ENCODE measurements around the gene CFAP54. TPM values are rescaled to one million over a fixed set of nuclear protein-coding genes. Genes with fewer than 3 reads are reported as not detected.

CFAP54 gene
- total RNA-seq, 2 experiments from 2014 or later, result 0.37 to 0.44 TPM

DNA sequence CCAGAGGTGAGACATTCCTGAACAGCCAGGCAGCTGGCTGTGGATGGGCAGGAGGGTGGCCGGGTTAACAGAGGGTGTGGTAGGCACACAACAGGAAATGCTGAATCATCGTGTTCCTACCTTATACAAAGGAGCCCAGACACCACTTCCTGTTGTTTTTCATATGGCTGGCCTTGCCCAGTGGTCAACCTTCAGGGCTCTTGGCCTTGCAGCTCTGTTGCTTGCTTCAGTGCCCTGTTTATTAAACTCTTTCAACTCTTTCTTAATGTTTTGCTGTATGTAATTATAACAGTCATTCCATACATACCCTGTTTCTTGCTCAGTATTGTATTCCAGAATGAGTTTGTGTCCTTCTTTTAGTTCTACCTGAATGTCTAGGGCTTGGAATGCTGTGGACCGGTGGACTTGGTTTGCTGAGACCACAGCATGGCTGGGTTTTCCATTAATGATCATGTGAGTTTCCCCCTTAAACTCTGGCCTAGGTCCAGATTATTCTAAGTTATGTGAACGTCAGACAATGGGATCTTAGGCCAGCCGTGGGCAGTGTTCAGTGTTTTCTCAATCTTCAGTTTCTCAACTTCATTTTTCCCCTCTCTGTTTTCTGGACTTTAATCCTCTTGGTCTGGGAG lies 11.9 kb downstream of the CFAP54 start:
- ATAC-seq, result peak; percentile 76
- Mint-ChIP-seq H3K36me3 (ENCODE audit: low read depth) (no peaks in the 10 kb centered on the region), H3K4me1 (peaks cover 32% of the 10 kb centered on the region), H3K4me3 (no peak overlapping the region), H3K27ac (peak overlapping the region; percentile 79), H3K9me3 (ENCODE audit: low read depth) (no peaks in the 10 kb centered on the region), H3K27me3 (no peaks in the 10 kb centered on the region)
- DNase-seq, result peak; percentile 47
- intact Hi-C loops (cut with DNase I, micrococcal nuclease), result loop anchor here (1.0 to 5.0 kb wide), 3 partner anchors 11 to 99 kb away; partner anchors contain the start of genes CDK17 (in 1 of the 2) and CFAP54 (in 1 of the 2)
- ChIA-PET CTCF (interaction anchor here (1.3 to 3.6 kb wide), 3 partner anchors 10 to 16 kb away, joined by 3 to 21 read pairs (median 10); partner anchors contain the start of gene CFAP54), POLR2A (interaction anchor here (0.5 kb wide), 1 partner anchor 94 kb away, joined by 10 read pairs; no protein-coding TSS in a partner anchor)

DNA sequence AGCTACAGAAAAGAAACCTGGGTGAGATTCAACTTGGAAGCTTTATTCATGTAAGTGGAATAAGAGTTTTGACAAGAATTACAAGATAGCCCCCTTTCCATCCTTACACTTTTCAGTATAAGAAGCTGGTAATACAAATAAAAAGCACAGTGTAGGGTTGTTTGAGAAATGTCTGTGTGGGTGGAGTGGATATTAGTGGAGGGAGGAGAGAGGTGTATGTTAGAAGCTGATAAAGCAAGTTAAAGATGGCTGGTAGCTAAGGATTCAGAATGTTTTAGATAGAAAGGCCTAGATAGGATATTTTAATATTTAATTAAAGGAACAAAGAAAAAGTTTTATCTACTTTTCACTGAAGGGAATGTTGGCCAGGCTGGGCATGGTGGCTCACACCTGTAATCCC lies 12.5 kb downstream of the CFAP54 start:
- H3K27me3 Mint-ChIP-seq, result no peaks in the 10 kb centered on the region
- intact Hi-C loops (cut with DNase I, micrococcal nuclease), result loop anchor here (1.0 to 5.0 kb wide), 3 partner anchors 12 to 100 kb away; partner anchors contain the start of genes CDK17 (in 1 of the 2) and CFAP54 (in 1 of the 2)
- no peak for DNase-seq
- no peak for ATAC-seq
- no peaks in the 10 kb centered on the region for H3K9me3 Mint-ChIP-seq (ENCODE audit: low read depth)
- H3K4me3 Mint-ChIP-seq, result no peak overlapping the region
- no peaks in the 10 kb centered on the region for H3K36me3 Mint-ChIP-seq (ENCODE audit: low read depth)
- ChIA-PET CTCF (interaction anchor here (1.3 to 3.6 kb wide), 3 partner anchors 11 to 15 kb away, joined by 3 to 21 read pairs (median 10); partner anchors contain the start of gene CFAP54), POLR2A (interaction anchor here (0.5 kb wide), 1 partner anchor 94 kb away, joined by 10 read pairs; no protein-coding TSS in a partner anchor)
- H3K4me1 Mint-ChIP-seq, result peaks cover 32% of the 10 kb centered on the region
- peak overlapping the region; percentile 79 for H3K27ac Mint-ChIP-seq

DNA sequence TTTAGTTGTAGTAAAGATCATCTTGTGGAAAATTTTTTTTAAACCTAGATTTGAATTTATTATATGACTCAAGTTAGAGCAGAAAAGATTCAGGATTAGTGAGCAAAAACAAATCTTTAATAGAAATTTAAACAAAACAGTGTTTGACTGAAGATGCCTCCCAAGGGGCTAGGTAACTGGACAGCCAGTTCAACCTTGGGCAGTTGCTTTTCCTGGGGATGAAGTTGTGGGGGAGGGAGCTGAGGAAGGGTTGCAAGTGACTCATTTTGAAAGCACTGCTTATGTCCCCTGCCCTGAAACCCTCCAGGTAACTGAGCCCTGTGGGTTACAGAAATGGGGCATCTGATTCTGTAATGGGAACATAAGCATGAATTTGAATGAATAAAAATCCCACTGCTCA lies 13.1 kb downstream of the CFAP54 start:
- CTCF ChIA-PET, result interaction anchor here (0.7 to 3.6 kb wide), 4 partner anchors 11 to 14 kb away, joined by 3 to 21 read pairs (median 7); partner anchors contain the start of gene CFAP54
- POLR2A ChIA-PET, result no interaction called here
- ATAC-seq (peak; percentile 51), DNase-seq (peak; percentile 24)
- no peaks in the 10 kb centered on the region for H3K27me3 Mint-ChIP-seq
- no peaks in the 10 kb centered on the region for H3K36me3 Mint-ChIP-seq (ENCODE audit: low read depth)
- H3K4me3 Mint-ChIP-seq, result no peak overlapping the region
- H3K27ac Mint-ChIP-seq, result no peak overlapping the region
- H3K4me1 Mint-ChIP-seq, result peaks cover 32% of the 10 kb centered on the region
- H3K9me3 Mint-ChIP-seq (ENCODE audit: low read depth), result no peaks in the 10 kb centered on the region
- intact Hi-C loops (cut with DNase I, micrococcal nuclease), result loop anchor here in 1 of 2 experiments (5.0 kb wide), 1 partner anchor 100 kb away; the partner anchor contains the start of gene CDK17

DNA sequence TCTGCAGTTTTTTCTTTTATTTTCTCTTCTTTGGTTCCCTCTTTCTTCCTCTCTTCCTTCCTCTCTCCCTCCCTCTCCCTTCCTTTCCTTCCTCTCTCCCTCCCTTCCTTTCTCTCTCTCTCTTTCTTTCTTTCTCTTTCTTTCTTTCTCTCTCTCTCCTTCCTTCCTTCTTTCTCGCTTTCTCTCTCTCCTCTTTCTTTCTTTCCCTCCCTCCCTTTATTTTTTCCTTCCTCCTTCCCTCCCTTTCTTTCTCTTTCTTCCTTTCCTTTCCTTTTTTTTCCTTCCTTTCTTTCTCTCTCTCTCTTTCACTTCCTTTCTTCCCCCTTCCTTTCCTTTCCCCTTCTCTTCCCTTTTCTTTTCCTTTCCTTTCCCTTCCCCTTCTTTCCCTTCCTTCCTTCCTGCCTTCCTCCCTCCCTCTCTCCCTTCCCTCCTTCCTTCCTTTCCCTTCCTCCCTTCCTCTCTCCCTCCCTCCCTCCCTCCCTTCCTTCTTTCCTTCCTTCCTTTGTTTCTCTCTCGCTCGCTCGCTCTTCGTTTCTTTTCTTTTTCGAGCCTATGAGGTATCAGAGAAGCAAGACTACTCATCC lies 13.7 kb downstream of the CFAP54 start:
- intact Hi-C loops (cut with DNase I, micrococcal nuclease), result loop anchor here in 1 of 2 experiments (5.0 kb wide), 1 partner anchor 101 kb away; the partner anchor contains the start of gene CDK17
- ChIA-PET CTCF (interaction anchor here (0.7 to 3.6 kb wide), 5 partner anchors 11 to 14 kb away, joined by 3 to 21 read pairs (median 8); partner anchors contain the start of gene CFAP54), POLR2A (no interaction called here)
- no peak overlapping the region for H3K27ac Mint-ChIP-seq
- no peak for DNase-seq
- peaks cover 32% of the 10 kb centered on the region for H3K4me1 Mint-ChIP-seq
- no peak overlapping the region for H3K4me3 Mint-ChIP-seq
- no peaks in the 10 kb centered on the region for H3K27me3 Mint-ChIP-seq
- H3K9me3 Mint-ChIP-seq (ENCODE audit: low read depth), result no peaks in the 10 kb centered on the region
- no peak for ATAC-seq
- H3K36me3 Mint-ChIP-seq (ENCODE audit: low read depth), result no peaks in the 10 kb centered on the region

- no peak for DNase-seq
- CTCF ChIA-PET, result interaction anchor here (1.2 to 1.5 kb wide), 3 partner anchors 12 to 14 kb away, joined by 3 to 13 read pairs (median 8); partner anchors contain the start of gene CFAP54
- peaks cover 32% of the 10 kb centered on the region for H3K4me1 Mint-ChIP-seq
- POLR2A ChIA-PET, result no interaction called here
- H3K36me3 Mint-ChIP-seq (ENCODE audit: low read depth), result no peaks in the 10 kb centered on the region
- H3K27me3 Mint-ChIP-seq, result no peaks in the 10 kb centered on the region
- intact Hi-C loops (cut with DNase I, micrococcal nuclease), result loop anchor here in 1 of 2 experiments (5.0 kb wide), 1 partner anchor 102 kb away; the partner anchor contains the start of gene CDK17
- H3K27ac Mint-ChIP-seq, result no peak overlapping the region
- H3K9me3 Mint-ChIP-seq (ENCODE audit: low read depth), result no peaks in the 10 kb centered on the region
- no peak overlapping the region for H3K4me3 Mint-ChIP-seq
- no peak for ATAC-seq
Observed at GRCh38 chr12:96503976-96504375, 14.6 kb downstream of the CFAP54 start.

DNA sequence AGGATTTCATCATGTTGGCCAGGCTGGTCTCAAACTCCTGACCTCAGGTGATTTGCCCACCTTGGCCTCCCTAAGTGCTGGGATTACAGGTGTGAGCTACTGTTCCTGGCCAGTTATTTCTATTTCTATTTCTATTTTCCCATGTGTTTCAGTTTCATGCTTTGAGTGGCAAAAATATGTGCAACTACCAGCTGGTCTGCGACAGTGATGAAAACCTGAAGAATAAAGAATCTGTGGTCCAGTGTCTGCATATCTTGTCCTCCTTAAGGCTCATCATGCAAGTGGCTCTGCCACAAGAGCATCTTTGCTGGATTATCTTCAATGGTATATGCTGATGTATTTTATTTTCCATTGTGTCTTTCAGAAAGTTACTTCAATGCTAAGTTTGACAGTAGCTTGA lies 17.4 kb downstream of the CFAP54 start:
- ATAC-seq, result no peak
- H3K36me3 Mint-ChIP-seq (ENCODE audit: low read depth), result no peaks in the 10 kb centered on the region
- intact Hi-C loops (cut with DNase I, micrococcal nuclease), result no loop called here
- H3K9me3 Mint-ChIP-seq (ENCODE audit: low read depth), result no peaks in the 10 kb centered on the region
- no peaks in the 10 kb centered on the region for H3K27me3 Mint-ChIP-seq
- H3K4me1 Mint-ChIP-seq, result peaks cover 16% of the 10 kb centered on the region
- no peak overlapping the region for H3K4me3 Mint-ChIP-seq
- no peak for DNase-seq
- ChIA-PET CTCF (interaction anchor here (0.6 to 1.9 kb wide), 2 partner anchors 10 to 72 kb away, joined by 3 to 9 read pairs; no protein-coding TSS in a partner anchor), POLR2A (no interaction called here)
- H3K27ac Mint-ChIP-seq, result no peak overlapping the region

- intact Hi-C loops (cut with DNase I, micrococcal nuclease), result no loop called here
- no peaks in the 10 kb centered on the region for H3K9me3 Mint-ChIP-seq (ENCODE audit: low read depth)
- DNase-seq, result no peak
- ChIA-PET POLR2A (interaction anchor here (0.7 kb wide), 1 partner anchor 389 kb away, joined by 7 read pairs; no protein-coding TSS in a partner anchor), CTCF (interaction anchor here (0.8 to 1.3 kb wide), 2 partner anchors 13 to 295 kb away, joined by 3 read pairs; no protein-coding TSS in a partner anchor)
- no peak overlapping the region for H3K4me3 Mint-ChIP-seq
- no peaks in the 10 kb centered on the region for H3K27me3 Mint-ChIP-seq
- no peak for ATAC-seq
- H3K4me1 Mint-ChIP-seq, result no peaks in the 10 kb centered on the region
- H3K27ac Mint-ChIP-seq, result no peak overlapping the region
- H3K36me3 Mint-ChIP-seq (ENCODE audit: low read depth), result no peaks in the 10 kb centered on the region
Observed at GRCh38 chr12:96510306-96510764, 21.0 kb downstream of the CFAP54 start.

DNA sequence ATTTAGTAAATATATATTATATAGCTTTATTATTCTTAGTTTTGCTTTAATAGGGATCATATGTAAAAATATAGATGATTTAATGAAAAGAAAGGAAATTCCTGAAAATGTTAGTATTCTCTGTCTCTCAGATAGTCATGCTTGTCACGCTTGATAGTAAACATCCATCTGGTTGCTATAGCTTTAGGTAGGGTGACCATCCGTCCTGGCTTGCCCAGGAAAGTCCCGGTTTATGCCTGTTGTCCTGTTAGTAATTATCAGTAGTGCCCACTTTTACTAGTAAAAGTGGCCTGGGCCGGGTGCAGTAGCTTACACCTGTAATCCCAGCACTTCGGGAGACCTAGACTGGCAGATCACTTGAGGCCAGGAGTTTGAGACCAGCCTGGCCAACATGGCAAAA lies 23.8 kb downstream of the CFAP54 start:
- POLR2A ChIA-PET, result no interaction called here
- H3K4me3 Mint-ChIP-seq, result no peak overlapping the region

GRCh38 chr12:96513681-96514080 lies 24.3 kb downstream of the CFAP54 start:
- POLR2A ChIA-PET, result no interaction called here

More for the DNA sequence above, 23.8 kb downstream of the CFAP54 start:
- Mint-ChIP-seq H3K36me3 (ENCODE audit: low read depth) (no peaks in the 10 kb centered on the region), H3K9me3 (ENCODE audit: low read depth) (no peaks in the 10 kb centered on the region), H3K4me1 (peaks cover 17% of the 10 kb centered on the region), H3K27me3 (no peaks in the 10 kb centered on the region), H3K27ac (no peak overlapping the region)
- CTCF ChIA-PET, result interaction anchor here (0.6 to 1.1 kb wide), 2 partner anchors 112 to 120 kb away, joined by 4 read pairs; no protein-coding TSS in a partner anchor
- no peak for DNase-seq
- ATAC-seq, result no peak
- intact Hi-C loops (cut with DNase I, micrococcal nuclease), result no loop called here

DNA sequence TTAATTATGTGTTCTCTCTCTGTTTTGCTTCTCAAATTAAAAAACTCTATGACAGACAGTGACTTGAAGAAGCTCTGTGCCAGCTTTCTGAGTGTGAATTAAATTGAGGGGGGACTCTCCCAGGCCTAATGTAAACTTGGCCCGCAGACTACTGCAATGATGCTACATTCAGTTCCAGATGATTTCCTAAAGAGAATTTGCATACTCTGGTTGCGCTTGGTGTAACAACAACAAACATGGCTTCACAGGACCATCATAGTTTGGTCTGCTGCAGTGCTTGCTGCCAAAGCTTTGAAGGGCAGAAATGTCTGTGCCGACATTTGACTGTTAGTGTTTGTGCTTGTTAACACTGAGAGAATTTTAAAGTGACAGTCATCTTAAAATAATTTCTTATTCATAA lies 25.0 kb downstream of the CFAP54 start:
- no peaks in the 10 kb centered on the region for H3K9me3 Mint-ChIP-seq (ENCODE audit: low read depth)
- ChIA-PET CTCF (interaction anchor here (0.6 to 0.7 kb wide), 3 partner anchors 12 to 691 kb away, joined by 3 to 4 read pairs (median 3); partner anchors contain the start of gene CFAP54), POLR2A (no interaction called here)
- H3K4me1 Mint-ChIP-seq, result peaks cover 17% of the 10 kb centered on the region
- H3K36me3 Mint-ChIP-seq (ENCODE audit: low read depth), result no peaks in the 10 kb centered on the region
- intact Hi-C loops (cut with DNase I, micrococcal nuclease), result no loop called here
- H3K4me3 Mint-ChIP-seq, result no peak overlapping the region
- no peak overlapping the region for H3K27ac Mint-ChIP-seq
- DNase-seq (no peak), ATAC-seq (no peak)
- no peaks in the 10 kb centered on the region for H3K27me3 Mint-ChIP-seq

More at GRCh38 chr12:96513681-96514080, 24.3 kb downstream of the CFAP54 start:
- Mint-ChIP-seq H3K9me3 (ENCODE audit: low read depth) (no peaks in the 10 kb centered on the region), H3K27me3 (no peaks in the 10 kb centered on the region), H3K36me3 (ENCODE audit: low read depth) (no peaks in the 10 kb centered on the region), H3K27ac (no peak overlapping the region), H3K4me3 (no peak overlapping the region), H3K4me1 (peaks cover 17% of the 10 kb centered on the region)
- CTCF ChIA-PET, result interaction anchor here (0.6 to 1.1 kb wide), 2 partner anchors 112 to 691 kb away, joined by 3 to 4 read pairs; no protein-coding TSS in a partner anchor
- ATAC-seq (no peak), DNase-seq (no peak)
- intact Hi-C loops (cut with DNase I, micrococcal nuclease), result no loop called here
